CD4-positive, alpha-beta T cell treated with Interleukin-4 for 1 hour (primary cell): ENCODE results near the gene TMEM42.

Experiments
- DNase-seq, 2 donors: peaks; one replicate each; pipeline ENCODE4 v3.0.0-alpha.2; 2020 to 2022

The TMEM42 gene

GRCh38 chr3:44875596-44875995 is 13.9 kb downstream of the TMEM42 start:
- DNase-seq: no peak

GRCh38 chr3:44877333-44877732 is 15.6 kb downstream of the TMEM42 start:
- no peak for DNase-seq

GRCh38 chr3:44880284-44880683 is 18.6 kb downstream of the TMEM42 start:
- no peak for DNase-seq

GRCh38 chr3:44883213-44883955 is 21.7 kb downstream of the TMEM42 start:
- DNase-seq: no peak

GRCh38 chr3:44883999-44884431 is 22.3 kb downstream of the TMEM42 start:
- no peak for DNase-seq

- no peak for DNase-seq
Measured at GRCh38 chr3:44885618-44886017, 23.9 kb downstream of the TMEM42 start.

GRCh38 chr3:44886561-44886960 is 24.8 kb downstream of the TMEM42 start:
- no peak for DNase-seq

- no peak for DNase-seq
Measured at GRCh38 chr3:44887101-44887500, 25.4 kb downstream of the TMEM42 start.

- DNase-seq: no peak
Measured at GRCh38 chr3:44890258-44890657, 28.5 kb downstream of the TMEM42 start.

GRCh38 chr3:44890852-44891251 is 29.1 kb downstream of the TMEM42 start:
- no peak for DNase-seq

GRCh38 chr3:44892689-44893088 is 31.0 kb downstream of the TMEM42 start:
- no peak for DNase-seq

- DNase-seq: no peak
Measured at GRCh38 chr3:44893097-44893496, 31.4 kb downstream of the TMEM42 start.

GRCh38 chr3:44894485-44894884 is 32.8 kb downstream of the TMEM42 start:
- no peak for DNase-seq

GRCh38 chr3:44896440-44896839 is 34.7 kb downstream of the TMEM42 start:
- DNase-seq: no peak

- DNase-seq: no peak
Measured at GRCh38 chr3:44899683-44900367, 38.1 kb downstream of the TMEM42 start.

- DNase-seq: no peak
Measured at GRCh38 chr3:44902628-44903027, 40.9 kb downstream of the TMEM42 start.

- DNase-seq: no peak
Measured at GRCh38 chr3:44903314-44903713, 41.6 kb downstream of the TMEM42 start.

GRCh38 chr3:44903751-44904150 is 42.0 kb downstream of the TMEM42 start:
- DNase-seq: no peak

- DNase-seq: no peak
Measured at GRCh38 chr3:44905446-44906157, 43.9 kb downstream of the TMEM42 start.

GRCh38 chr3:44906997-44907396 is 45.3 kb downstream of the TMEM42 start:
- no peak for DNase-seq

GRCh38 chr3:44907612-44908011 is 45.9 kb downstream of the TMEM42 start:
- DNase-seq: no peak

GRCh38 chr3:44909063-44909462 is 47.4 kb downstream of the TMEM42 start:
- DNase-seq: no peak

- DNase-seq: no peak
Measured at GRCh38 chr3:44910693-44911092, 49.0 kb downstream of the TMEM42 start.
